HG02885 (cell line): ENCODE data around the gene FKBP2.

Source experiments
- ATAC-seq: cut with Tn5 transposase; IDR thresholded peaks from one replicate; pipeline ENCODE4 v1.9.1; 2021; ENCODE audit warnings: mild to moderate bottlenecking; ENCODE audit not compliant: unreplicated experiment, poor library complexity

The FKBP2 gene

DNA sequence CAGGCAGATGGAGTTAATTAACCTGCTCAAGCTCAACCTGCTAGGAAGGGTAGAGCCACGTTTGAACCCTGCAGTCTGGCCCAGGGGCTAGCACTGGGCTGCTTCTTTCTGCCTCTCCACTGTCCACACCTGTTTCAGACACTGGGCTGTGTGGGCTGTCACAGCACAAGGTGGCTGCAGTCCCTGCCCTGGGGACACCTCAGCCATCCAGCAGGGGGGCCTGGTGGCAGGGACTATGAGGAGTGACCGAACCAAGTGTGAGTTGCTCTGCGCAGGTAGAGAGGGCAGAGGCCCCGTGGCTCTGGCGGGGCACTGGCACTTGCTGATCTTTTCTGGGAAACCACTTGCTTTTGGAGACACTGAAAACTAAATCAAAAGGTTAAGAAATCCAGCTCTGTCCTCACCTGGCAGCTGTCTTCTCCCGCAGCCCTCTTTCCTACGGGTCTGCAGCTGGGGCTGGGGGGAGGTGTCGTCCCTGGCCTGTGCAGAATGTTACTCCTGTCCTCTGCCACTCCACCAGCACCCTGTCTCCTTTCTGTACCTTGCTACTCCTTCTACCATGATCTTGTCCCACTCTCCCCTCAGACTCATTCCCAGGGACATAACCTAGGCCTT is 37.8 kb downstream of the FKBP2 start:
- no peak for ATAC-seq

GRCh38 chr11:64281957-64282770 is 41.3 kb downstream of the FKBP2 start:
- no peak for ATAC-seq

DNA sequence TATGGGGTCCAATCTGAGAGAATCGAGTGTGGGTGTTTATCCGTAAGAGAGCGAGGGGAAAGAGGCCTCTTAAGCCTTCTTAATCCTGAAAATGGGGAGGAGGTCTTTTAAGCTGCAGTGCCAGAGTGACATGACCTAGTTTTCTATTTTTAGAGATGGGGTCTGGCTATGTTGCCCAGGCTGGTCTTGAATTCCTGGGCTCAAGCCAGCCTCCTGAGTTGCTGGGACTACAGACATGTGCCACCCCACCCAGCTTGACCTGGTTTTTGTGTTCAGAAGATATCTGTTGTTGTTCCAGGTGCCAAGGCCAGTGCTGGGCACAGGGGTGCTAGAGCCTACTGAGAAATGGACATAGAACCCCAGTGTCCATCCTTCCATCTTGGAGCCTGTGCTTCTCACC is 42.2 kb downstream of the FKBP2 start:
- ATAC-seq = no peak

- ATAC-seq = peak; percentile 72
Measured at GRCh38 chr11:64284048-64284961, 43.4 kb downstream of the FKBP2 start, which contains the start of gene BAD. BAD (minus strand) TSS chr11:64284665; CDS start chr11:64284368, 297 bp downstream.

DNA sequence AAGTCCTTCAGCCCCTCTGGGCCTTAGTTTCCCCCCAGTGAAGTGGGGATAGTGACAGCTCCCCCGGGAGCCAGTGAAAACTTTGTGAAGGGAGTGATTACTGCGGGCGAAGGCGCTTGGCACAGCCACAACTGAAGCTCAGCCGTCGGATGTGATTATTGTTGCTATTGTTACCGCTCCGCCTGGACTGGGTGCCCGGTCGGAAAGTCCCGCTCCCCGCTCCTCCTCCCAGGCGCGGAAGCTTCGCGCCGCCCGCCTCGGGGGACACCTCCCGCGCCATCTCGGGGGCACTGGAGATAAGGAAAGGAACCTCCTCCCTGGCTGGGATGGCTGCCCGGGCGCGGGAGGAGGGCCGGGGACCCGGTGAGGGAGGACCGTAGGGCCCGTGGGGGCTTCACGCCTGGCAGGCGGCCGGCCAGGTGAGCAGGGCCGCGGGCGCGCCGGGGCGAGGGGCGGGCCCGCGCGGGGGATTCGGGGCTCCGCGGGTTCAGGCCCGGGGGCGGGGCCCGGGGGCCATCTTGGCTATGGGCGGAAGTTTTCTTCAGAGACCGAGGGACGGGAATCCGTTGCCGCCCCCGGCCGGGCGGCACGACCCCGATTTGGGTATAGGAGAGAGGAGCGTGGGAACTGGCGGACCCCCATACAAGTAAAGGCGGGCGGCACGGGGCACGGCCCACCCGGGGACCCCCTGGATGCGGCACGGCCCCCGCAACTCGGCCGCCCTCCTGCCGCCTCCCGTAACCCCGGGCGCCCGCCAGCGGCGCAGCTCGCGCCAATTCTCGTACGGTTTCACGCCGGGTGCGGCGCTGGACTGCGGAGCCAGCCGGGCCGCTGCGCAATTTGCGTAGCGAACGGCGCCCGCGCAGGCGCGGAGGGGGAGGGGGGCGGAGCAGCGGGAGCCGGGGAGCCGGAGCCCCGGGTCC is 44.3 kb downstream of the FKBP2 start, which contains the start of gene GPR137:
GPR137 (plus strand) TSS at position 887 of the 923 bp plus-strand sequence. CDS start 677 bp downstream, outside the sequence.
- ATAC-seq = peak; percentile 68

DNA sequence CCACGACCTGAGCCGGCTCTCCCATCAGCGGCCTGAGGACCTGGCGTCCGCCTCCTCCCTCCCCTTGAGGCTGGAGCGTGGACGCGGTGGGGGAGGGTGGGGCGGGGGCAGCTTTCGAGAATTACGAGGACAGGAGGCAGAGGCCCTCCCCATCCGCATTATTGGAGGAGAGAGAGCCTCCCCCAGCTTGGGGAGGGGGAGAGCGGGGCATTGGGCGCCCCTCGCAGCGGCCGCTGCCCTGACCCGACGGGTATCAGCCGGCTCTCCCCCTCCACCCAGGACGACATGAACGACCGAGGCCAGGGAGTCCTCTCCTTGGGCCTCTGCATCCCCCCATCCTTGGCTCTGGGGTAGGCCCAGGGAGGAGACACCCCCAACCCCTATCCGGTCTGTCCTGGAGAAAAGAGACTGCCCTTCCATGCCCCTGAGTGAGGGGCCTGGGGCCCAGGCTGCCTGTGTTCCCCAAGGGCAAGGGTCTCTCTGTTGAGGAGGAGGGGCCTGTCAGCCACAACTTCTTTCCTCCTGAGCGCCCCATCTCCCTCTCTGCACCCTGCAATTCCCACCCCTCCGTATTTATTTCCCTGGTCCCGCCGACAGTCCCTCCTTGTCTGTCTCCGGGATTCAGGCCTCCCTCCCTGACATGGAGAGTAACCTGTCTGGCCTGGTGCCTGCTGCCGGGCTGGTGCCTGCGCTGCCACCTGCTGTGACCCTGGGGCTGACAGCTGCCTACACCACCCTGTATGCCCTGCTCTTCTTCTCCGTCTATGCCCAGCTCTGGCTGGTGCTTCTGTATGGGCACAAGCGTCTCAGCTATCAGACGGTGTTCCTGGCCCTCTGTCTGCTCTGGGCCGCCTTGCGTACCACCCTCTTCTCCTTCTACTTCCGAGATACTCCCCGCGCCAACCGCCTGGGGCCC is 45.2 kb downstream of the FKBP2 start:
- ATAC-seq = no peak

GRCh38 chr11:64286801-64287159 is 45.9 kb downstream of the FKBP2 start:
- no peak for ATAC-seq

GRCh38 chr11:64287676-64288352 is 46.9 kb downstream of the FKBP2 start:
- ATAC-seq = no peak

- no peak for ATAC-seq
Measured at GRCh38 chr11:64288353-64288750, 47.5 kb downstream of the FKBP2 start.

DNA sequence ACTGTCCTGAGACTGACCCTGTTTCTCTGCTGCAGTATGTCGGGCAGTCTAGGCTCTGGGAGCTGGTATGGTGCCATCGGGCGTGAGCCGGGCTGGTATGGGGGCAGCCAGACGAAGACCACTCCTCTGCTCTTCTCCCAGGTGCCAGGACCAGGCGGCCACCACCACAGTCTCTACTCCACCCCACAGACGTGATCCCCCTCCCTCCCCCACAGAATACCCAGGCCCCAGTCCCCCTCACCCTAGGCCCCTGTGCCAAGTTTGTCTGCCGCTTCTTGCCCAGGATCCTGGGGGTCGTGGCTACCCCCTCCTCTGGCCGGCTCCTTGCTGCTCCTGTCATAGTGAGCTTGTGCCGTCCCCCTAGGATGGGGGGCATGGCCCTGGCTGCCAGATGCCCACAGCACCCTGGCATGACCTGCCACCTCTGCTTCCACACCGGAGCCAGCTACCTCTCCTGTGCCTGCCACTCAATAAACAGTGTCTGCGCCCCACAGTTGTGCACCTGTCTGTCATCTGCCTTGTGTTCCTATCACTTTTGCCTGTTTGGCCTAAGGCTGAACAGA is 48.2 kb downstream of the FKBP2 start:
- ATAC-seq = no peak

GRCh38 chr11:64290352-64291261 is 49.7 kb downstream of the FKBP2 start:
- ATAC-seq = no peak

- no peak for ATAC-seq
Measured at GRCh38 chr11:64291262-64291751, 50.4 kb downstream of the FKBP2 start, which contains the start of gene KCNK4. KCNK4 (plus strand) TSS chr11:64291302; CDS start chr11:64293019, 1,717 bp downstream.

DNA sequence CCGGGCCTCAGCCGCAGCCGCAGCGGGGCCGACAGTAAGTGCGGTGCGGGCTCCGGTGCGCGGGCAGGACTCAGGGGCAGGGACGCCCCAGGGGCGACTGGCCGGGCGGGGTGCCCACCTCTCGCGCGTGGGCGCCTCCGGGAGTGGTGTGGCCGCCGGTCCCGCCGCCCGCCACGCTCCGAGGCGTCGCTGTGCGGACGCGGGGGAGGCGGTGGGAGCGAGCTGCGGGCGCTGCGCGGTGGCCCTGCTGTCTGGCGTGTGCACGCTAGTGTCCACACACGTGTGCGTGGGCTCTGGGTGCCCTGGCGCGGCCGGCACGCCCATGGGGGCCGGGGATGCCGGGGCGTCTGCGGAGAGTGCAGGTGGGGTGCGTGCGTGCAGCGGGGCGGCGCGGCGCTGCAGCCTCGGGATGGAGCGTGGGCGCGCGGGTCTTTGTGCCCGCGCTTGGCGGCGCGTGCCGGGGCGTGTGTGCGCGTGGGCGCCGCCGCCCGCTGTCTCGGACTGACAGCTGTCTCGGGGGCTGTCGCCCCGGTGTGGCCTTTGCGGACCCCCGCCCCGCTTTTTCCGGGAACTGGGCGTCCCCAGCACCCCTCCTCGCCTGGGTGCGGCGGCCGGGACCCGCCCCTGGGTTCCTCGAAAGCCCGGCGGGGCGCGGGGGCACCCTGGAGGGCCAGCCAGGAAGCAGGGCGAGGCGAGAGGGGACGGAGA is 51.0 kb downstream of the FKBP2 start:
- no peak for ATAC-seq

DNA sequence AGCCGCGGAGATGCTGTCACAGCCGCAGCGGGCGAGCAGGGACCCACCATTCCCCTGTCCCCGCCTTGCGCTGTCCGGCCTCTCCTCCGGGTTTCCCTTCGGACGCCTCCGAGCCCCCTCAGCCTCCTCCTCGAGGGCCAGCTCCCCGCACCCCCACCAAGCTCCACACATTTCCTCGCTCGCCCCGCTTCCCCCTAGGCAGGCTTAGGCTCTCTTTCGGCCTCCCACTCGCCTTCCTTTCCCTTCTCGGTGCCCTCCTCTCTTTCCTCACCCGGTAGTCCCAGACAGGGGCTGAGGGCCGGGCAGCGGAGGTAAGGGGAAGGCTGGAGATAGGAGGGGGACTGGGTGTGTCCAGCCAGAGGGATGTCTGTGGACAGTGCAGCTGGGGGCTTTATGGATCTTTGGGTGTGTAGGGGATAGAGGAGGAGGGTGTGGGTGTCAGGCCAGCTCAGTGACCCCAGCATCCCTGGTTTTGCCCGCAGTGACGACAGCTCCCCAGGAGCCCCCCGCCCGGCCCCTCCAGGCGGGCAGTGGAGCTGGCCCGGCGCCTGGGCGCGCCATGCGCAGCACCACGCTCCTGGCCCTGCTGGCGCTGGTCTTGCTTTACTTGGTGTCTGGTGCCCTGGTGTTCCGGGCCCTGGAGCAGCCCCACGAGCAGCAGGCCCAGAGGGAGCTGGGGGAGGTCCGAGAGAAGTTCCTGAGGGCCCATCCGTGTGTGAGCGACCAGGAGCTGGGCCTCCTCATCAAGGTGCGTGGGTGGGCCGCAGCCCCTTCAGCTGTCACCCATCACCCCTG is 51.8 kb downstream of the FKBP2 start:
- no peak for ATAC-seq
